CD8-positive, alpha-beta memory T cell (primary cell): ENCODE measurements around the gene TMEM174. TPM values are rescaled to one million over a fixed set of nuclear protein-coding genes. Genes with fewer than 3 reads are reported as not detected.

Source experiments
- CTCF ChIA-PET: fragments of 350-600 bp; sonication (Branson Sonifier 250); formaldehyde crosslinking; loops from one replicate; lab custom pipeline; 2021; ENCODE audit warnings: antibody characterized with exemption; lab: Charles Lee
- POLR2A ChIA-PET: fragments of 350-600 bp; sonication (Branson Sonifier 250); formaldehyde crosslinking; loops from one replicate; lab custom pipeline; 2021; ENCODE audit warnings: antibody characterized with exemption; lab: Charles Lee
- DNase-seq, 5 donors: peaks; one replicate each; pipeline versions ENCODE4 v3.0.0 to v3.0.0-alpha.2; 2020 to 2022; ENCODE audit warnings: mixed read lengths in 1 of 5
- H3K27ac ChIP-seq: one replicate; pipeline ENCODE4 v1.7.0; 2013; ENCODE audit warnings: low read depth, mild to moderate bottlenecking, low read length, moderate library complexity
- H3K27me3 ChIP-seq: 2 replicates; pipeline ENCODE4 v1.7.0; 2013; ENCODE audit warnings: low read length, mild to moderate bottlenecking; ENCODE audit not compliant: insufficient read depth, poor library complexity, severe bottlenecking
- H3K36me3 ChIP-seq: 2 replicates; pipeline ENCODE4 v1.7.0; 2013; ENCODE audit warnings: mild to moderate bottlenecking, low read length, moderate library complexity; ENCODE audit not compliant: insufficient read depth
- H3K4me1 ChIP-seq: 2 replicates; pipeline ENCODE4 v1.7.0; 2013; ENCODE audit warnings: mild to moderate bottlenecking, low read length, moderate library complexity; ENCODE audit not compliant: insufficient read depth
- H3K4me3 ChIP-seq: 2 replicates; pipeline ENCODE4 v1.7.0; 2013; ENCODE audit warnings: mild to moderate bottlenecking, low read length
- H3K9me3 ChIP-seq: 2 replicates; pipeline ENCODE4 v1.7.0; 2013; ENCODE audit warnings: mild to moderate bottlenecking, low read length
- H3K27ac Mint-ChIP-seq, 8 donors: one replicate each; pipeline ENCODE4 v1.8.0; 2020 to 2021; ENCODE audit warnings: mixed read lengths in 8 of 8, mild to moderate bottlenecking in 6 of 8, inconsistent platforms in 3 of 8, moderate library complexity in 3 of 8
- H3K27me3 Mint-ChIP-seq, 2 donors: one replicate each; pipeline ENCODE4 v1.8.0; 2020 to 2021; ENCODE audit warnings: mixed read lengths in 2 of 2, mild to moderate bottlenecking in 1 of 2, moderate library complexity in 1 of 2
- H3K36me3 Mint-ChIP-seq, 3 donors: one replicate each; pipeline ENCODE4 v1.8.0; 2020 to 2021; ENCODE audit warnings: mixed read lengths in 3 of 3, inconsistent platforms in 1 of 3, mild to moderate bottlenecking in 1 of 3
- H3K4me1 Mint-ChIP-seq, 3 donors: one replicate each; pipeline ENCODE4 v1.8.0; 2020 to 2021; ENCODE audit warnings: mixed read lengths in 3 of 3, inconsistent platforms in 1 of 3, mild to moderate bottlenecking in 1 of 3
- H3K4me3 Mint-ChIP-seq, 7 donors: one replicate each; pipeline ENCODE4 v1.8.0; 2020 to 2021; ENCODE audit warnings: mixed read lengths in 7 of 7, mild to moderate bottlenecking in 6 of 7, moderate library complexity in 4 of 7, inconsistent platforms in 2 of 7
- H3K9me3 Mint-ChIP-seq, 5 donors: one replicate each; pipeline ENCODE4 v1.8.0; 2020 to 2022; ENCODE audit warnings: mixed read lengths in 5 of 5, mild to moderate bottlenecking in 3 of 5, moderate library complexity in 2 of 5, inconsistent platforms in 1 of 5
- polyA plus RNA-seq: library from polyadenylated mRNA; unstranded; fragments of 300-500 nt; fragmentation: Illumina TruSeq; gene quantifications from one replicate; pipeline ENCODE4 v1.2.3, GENCODE V29; 2021
- total RNA-seq, 2 experiments: library from RNA; stranded (reverse); gene quantifications; one replicate each; pipeline ENCODE4 v1.2.3, GENCODE V29; 2021

The TMEM174 gene
- total and polyA plus RNA-seq, 3 experiments from 2014 or later = not detected

GRCh38 chr5:73149540-73149939 is 23.5 kb upstream of the TMEM174 start:
- Histone ChIP-seq H3K27me3 (no peaks in the 10 kb centered on the region), H3K4me1 (no peaks in the 10 kb centered on the region), H3K36me3 (no peaks in the 10 kb centered on the region), H3K27ac (no peak overlapping the region), H3K9me3 (no peaks in the 10 kb centered on the region), H3K4me3 (no peak overlapping the region)
- no peaks in the 10 kb centered on the region for H3K9me3 Mint-ChIP-seq
- H3K36me3 Mint-ChIP-seq = peaks cover 0 to 4% (median 2%) of the 10 kb centered on the region in 3 donors
- CTCF ChIA-PET = no interaction called here
- POLR2A ChIA-PET = no interaction called here
- H3K4me1 Mint-ChIP-seq = no peaks in the 10 kb centered on the region
- no peak overlapping the region for H3K4me3 Mint-ChIP-seq
- peaks cover 29 to 40% of the 10 kb centered on the region in 2 donors for H3K27me3 Mint-ChIP-seq
- no peak overlapping the region for H3K27ac Mint-ChIP-seq
- DNase-seq = no peak

- H3K4me1 Mint-ChIP-seq = no peaks in the 10 kb centered on the region
- no peak for DNase-seq
- Histone ChIP-seq H3K27me3 (peaks cover 10% of the 10 kb centered on the region), H3K4me3 (no peak overlapping the region), H3K27ac (no peak overlapping the region), H3K36me3 (no peaks in the 10 kb centered on the region), H3K9me3 (no peaks in the 10 kb centered on the region), H3K4me1 (no peaks in the 10 kb centered on the region)
- H3K9me3 Mint-ChIP-seq = no peaks in the 10 kb centered on the region
- peaks cover 31 to 40% of the 10 kb centered on the region in 2 donors for H3K27me3 Mint-ChIP-seq
- peaks cover 0 to 2% (median 0%) of the 10 kb centered on the region in 3 donors for H3K36me3 Mint-ChIP-seq
- H3K27ac Mint-ChIP-seq = no peak overlapping the region
- POLR2A ChIA-PET = no interaction called here
- H3K4me3 Mint-ChIP-seq = no peak overlapping the region
- CTCF ChIA-PET = no interaction called here
These were observed 22.1 kb upstream of the TMEM174 start for GRCh38 chr5:73150876-73151275.

- no peaks in the 10 kb centered on the region for H3K4me1 Mint-ChIP-seq
- Histone ChIP-seq H3K9me3 (no peaks in the 10 kb centered on the region), H3K36me3 (no peaks in the 10 kb centered on the region), H3K27me3 (peaks cover 18% of the 10 kb centered on the region), H3K4me1 (no peaks in the 10 kb centered on the region), H3K4me3 (no peak overlapping the region), H3K27ac (no peak overlapping the region)
- no peaks in the 10 kb centered on the region for H3K36me3 Mint-ChIP-seq
- peak overlapping the region in 2 of 8 donors; percentile 23 to 29 for H3K27ac Mint-ChIP-seq
- peaks cover 36 to 41% of the 10 kb centered on the region in 2 donors for H3K27me3 Mint-ChIP-seq
- H3K4me3 Mint-ChIP-seq = no peak overlapping the region
- CTCF ChIA-PET = no interaction called here
- POLR2A ChIA-PET = no interaction called here
- no peaks in the 10 kb centered on the region for H3K9me3 Mint-ChIP-seq
- no peak for DNase-seq
These were observed 21.1 kb upstream of the TMEM174 start for GRCh38 chr5:73151766-73152410.

- Histone ChIP-seq H3K27me3 (peaks cover 26% of the 10 kb centered on the region), H3K9me3 (no peaks in the 10 kb centered on the region), H3K4me1 (no peaks in the 10 kb centered on the region), H3K27ac (no peak overlapping the region), H3K36me3 (no peaks in the 10 kb centered on the region), H3K4me3 (no peak overlapping the region)
- ChIA-PET POLR2A (interaction anchor here (0.7 kb wide), 1 partner anchor 211 kb away, joined by 3 read pairs; no protein-coding TSS in a partner anchor), CTCF (no interaction called here)
- Mint-ChIP-seq H3K9me3 (no peaks in the 10 kb centered on the region), H3K4me1 (no peaks in the 10 kb centered on the region), H3K27ac (peak overlapping the region in 1 of 8 donors; percentile 42), H3K36me3 (no peaks in the 10 kb centered on the region), H3K4me3 (no peak overlapping the region), H3K27me3 (peaks cover 35 to 44% of the 10 kb centered on the region in 2 donors)
- no peak for DNase-seq
These were observed 20.3 kb upstream of the TMEM174 start for GRCh38 chr5:73152411-73153388.

GRCh38 chr5:73153513-73153912 is 19.5 kb upstream of the TMEM174 start:
- H3K36me3 ChIP-seq = no peaks in the 10 kb centered on the region
- Mint-ChIP-seq H3K9me3 (no peaks in the 10 kb centered on the region), H3K36me3 (no peaks in the 10 kb centered on the region), H3K4me3 (no peak overlapping the region), H3K27me3 (peaks cover 35 to 52% of the 10 kb centered on the region in 2 donors), H3K27ac (peak overlapping the region in 1 of 8 donors; percentile 74), H3K4me1 (peaks cover 0 to 6% (median 0%) of the 10 kb centered on the region in 3 donors)
- H3K4me1 ChIP-seq = peaks cover 3% of the 10 kb centered on the region
- ChIA-PET POLR2A (no interaction called here), CTCF (no interaction called here)
- peaks cover 34% of the 10 kb centered on the region for H3K27me3 ChIP-seq
- no peak for DNase-seq
- no peaks in the 10 kb centered on the region for H3K9me3 ChIP-seq
- H3K27ac ChIP-seq = no peak overlapping the region
- no peak overlapping the region for H3K4me3 ChIP-seq

GRCh38 chr5:73154208-73155006 is 18.6 kb upstream of the TMEM174 start:
- ChIA-PET CTCF (no interaction called here), POLR2A (no interaction called here)
- H3K27ac Mint-ChIP-seq = peak overlapping the region in 1 of 8 donors; percentile 65
- Histone ChIP-seq H3K4me3 (no peak overlapping the region), H3K4me1 (peaks cover 12% of the 10 kb centered on the region), H3K9me3 (no peaks in the 10 kb centered on the region), H3K36me3 (no peaks in the 10 kb centered on the region), H3K27ac (no peak overlapping the region), H3K27me3 (peaks cover 36% of the 10 kb centered on the region)
- H3K36me3 Mint-ChIP-seq = no peaks in the 10 kb centered on the region
- H3K4me3 Mint-ChIP-seq = no peak overlapping the region
- H3K4me1 Mint-ChIP-seq = peaks cover 2 to 13% (median 5%) of the 10 kb centered on the region in 3 donors
- H3K9me3 Mint-ChIP-seq = no peaks in the 10 kb centered on the region
- peaks cover 35 to 55% of the 10 kb centered on the region in 2 donors for H3K27me3 Mint-ChIP-seq
- no peak for DNase-seq

GRCh38 chr5:73155271-73156222 is 17.4 kb upstream of the TMEM174 start:
- no peak overlapping the region for H3K27ac ChIP-seq
- Mint-ChIP-seq H3K4me1 (peaks cover 13 to 25% (median 16%) of the 10 kb centered on the region in 3 donors), H3K27ac (no peak overlapping the region), H3K4me3 (no peak overlapping the region), H3K27me3 (peaks cover 33 to 53% of the 10 kb centered on the region in 2 donors), H3K36me3 (no peaks in the 10 kb centered on the region), H3K9me3 (no peaks in the 10 kb centered on the region)
- POLR2A ChIA-PET = no interaction called here
- peaks cover 36% of the 10 kb centered on the region for H3K27me3 ChIP-seq
- DNase-seq = no peak
- no peaks in the 10 kb centered on the region for H3K9me3 ChIP-seq
- H3K36me3 ChIP-seq = no peaks in the 10 kb centered on the region
- H3K4me3 ChIP-seq = no peak overlapping the region
- peaks cover 20% of the 10 kb centered on the region for H3K4me1 ChIP-seq
- CTCF ChIA-PET = interaction anchor here (0.6 kb wide), 1 partner anchor 285 kb away, joined by 3 read pairs; no protein-coding TSS in a partner anchor
